Smooth muscle cell (in vitro differentiated cells): Measurements from ENCODE around the gene FERMT2. TPM values are rescaled to one million over a fixed set of nuclear protein-coding genes. Genes with fewer than 3 reads are reported as not detected.

Source experiments
- DNase-seq: peaks from one replicate; lab custom pipeline; 2025; ENCODE audit not compliant: unreplicated experiment; lab: John Stamatoyannopoulos, UW
- H2AFZ ChIP-seq: fragments of 200-600 bp; sonication (generic); 2 replicates; pipeline ENCODE4 v1.6.0; 2016; ENCODE audit warnings: antibody characterized with exemption, low read depth, mild to moderate bottlenecking
- H3F3A ChIP-seq: fragments of 200-600 bp; sonication (generic); 2 replicates; pipeline ENCODE4 v1.6.0; 2017; ENCODE audit warnings: antibody characterized with exemption, low read depth
- H3K27ac ChIP-seq: fragments of 200-600 bp; sonication (generic); 2 replicates; pipeline ENCODE4 v1.5.1; 2016; ENCODE audit warnings: low read depth, mild to moderate bottlenecking
- H3K27me3 ChIP-seq: fragments of 200-600 bp; sonication (generic); 2 replicates; pipeline ENCODE4 v1.6.1; 2016; ENCODE audit warnings: low read depth, mild to moderate bottlenecking
- H3K36me3 ChIP-seq: fragments of 200-600 bp; sonication (generic); 2 replicates; pipeline ENCODE4 v1.5.1; 2016; ENCODE audit warnings: low read depth
- H3K4me1 ChIP-seq: fragments of 200-600 bp; sonication (generic); 2 replicates; pipeline ENCODE4 v1.5.1; 2016; ENCODE audit warnings: low read depth
- H3K4me2 ChIP-seq: fragments of 200-600 bp; sonication (generic); 2 replicates; pipeline ENCODE4 v1.6.0; 2016; ENCODE audit warnings: mild to moderate bottlenecking
- H3K4me3 ChIP-seq: fragments of 200-600 bp; sonication (generic); 2 replicates; pipeline ENCODE4 v1.5.1; 2016; ENCODE audit warnings: mild to moderate bottlenecking
- H3K79me2 ChIP-seq: fragments of 200-600 bp; sonication (generic); 2 replicates; pipeline ENCODE4 v1.6.0; 2016; ENCODE audit warnings: low read depth, mild to moderate bottlenecking
- H3K9ac ChIP-seq: fragments of 200-600 bp; sonication (generic); 2 replicates; pipeline ENCODE4 v1.6.0; 2016; ENCODE audit warnings: low read depth
- H3K9me3 ChIP-seq: fragments of 200-600 bp; sonication (generic); replicated peaks from 2 replicates; pipeline ENCODE4 v1.5.1; 2016; ENCODE audit warnings: low read depth
- H4K20me1 ChIP-seq: fragments of 200-600 bp; sonication (generic); 2 replicates; pipeline ENCODE4 v1.6.0; 2016; ENCODE audit warnings: low read depth
- WGBS: methylation state at CpG from one replicate; pipeline ENCODE4 v1.1.7; 2016; ENCODE audit warnings: low lambda C conversion rate; 5-methylcytosine and 5-hydroxymethylcytosine counted together
- polyA plus RNA-seq: library from polyadenylated mRNA; unstranded; fragments of >200 nt; fragmentation: Nextera tagmentation; extraction: Ambion mirVana; gene quantifications from 2 replicates; pipeline ENCODE4 v1.2.1, GENCODE V29; 2016
- total RNA-seq: library from RNA; depleted of rRNA; stranded (reverse); fragments of >200 nt; gene quantifications from 2 replicates; pipeline ENCODE4 v1.2.3, GENCODE V29; 2014
- TF ChIP-seq, protein P1 (sequence below): fragments of 200-600 bp; sonication (generic); IDR thresholded peaks from 2 replicates; pipeline ENCODE4 v1.5.1; 2017; ENCODE audit warnings: borderline replicate concordance, mild to moderate bottlenecking, antibody characterized with exemption; ENCODE audit not compliant: insufficient read depth, poor library complexity, severe bottlenecking

Gene FERMT2
- total and polyA plus RNA-seq, 2 experiments from 2014 or later, result 112 to 271 TPM

DNA sequence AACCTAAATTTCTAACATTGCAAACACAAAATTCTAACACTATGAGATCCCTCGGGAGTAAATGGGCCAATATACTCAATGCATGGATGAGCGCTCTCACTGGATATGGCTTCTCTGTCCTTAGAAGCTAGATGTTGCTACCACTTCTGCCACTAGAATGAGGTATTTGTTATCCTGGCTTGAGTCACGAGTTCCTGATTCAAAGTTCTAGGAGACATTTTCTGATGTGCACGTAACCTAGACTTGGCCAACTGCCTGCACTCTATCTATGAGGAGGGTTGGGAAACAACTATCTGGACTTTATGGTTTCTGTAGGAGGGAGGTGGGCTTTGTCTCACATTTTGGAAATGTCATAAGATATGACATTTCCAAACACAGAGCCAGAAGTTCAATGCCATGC, 37.6 kb downstream of the FERMT2 start:
- 70% methylated on average over 4 of the region's 4 CpGs for WGBS
- H2AFZ ChIP-seq, result no peak overlapping the region
- H3K36me3 ChIP-seq, result peaks cover 14% of the 10 kb centered on the region
- no peaks in the 10 kb centered on the region for H3K4me1 ChIP-seq
- no peak overlapping the region for H3K4me2 ChIP-seq
- H3K79me2 ChIP-seq, result peaks cover 100% of the 10 kb centered on the region
- no peak overlapping the region for H3K4me3 ChIP-seq
- H3K9ac ChIP-seq, result no peak overlapping the region
- H3K27me3 ChIP-seq, result no peaks in the 10 kb centered on the region
- TF ChIP-seq, protein P1, sequence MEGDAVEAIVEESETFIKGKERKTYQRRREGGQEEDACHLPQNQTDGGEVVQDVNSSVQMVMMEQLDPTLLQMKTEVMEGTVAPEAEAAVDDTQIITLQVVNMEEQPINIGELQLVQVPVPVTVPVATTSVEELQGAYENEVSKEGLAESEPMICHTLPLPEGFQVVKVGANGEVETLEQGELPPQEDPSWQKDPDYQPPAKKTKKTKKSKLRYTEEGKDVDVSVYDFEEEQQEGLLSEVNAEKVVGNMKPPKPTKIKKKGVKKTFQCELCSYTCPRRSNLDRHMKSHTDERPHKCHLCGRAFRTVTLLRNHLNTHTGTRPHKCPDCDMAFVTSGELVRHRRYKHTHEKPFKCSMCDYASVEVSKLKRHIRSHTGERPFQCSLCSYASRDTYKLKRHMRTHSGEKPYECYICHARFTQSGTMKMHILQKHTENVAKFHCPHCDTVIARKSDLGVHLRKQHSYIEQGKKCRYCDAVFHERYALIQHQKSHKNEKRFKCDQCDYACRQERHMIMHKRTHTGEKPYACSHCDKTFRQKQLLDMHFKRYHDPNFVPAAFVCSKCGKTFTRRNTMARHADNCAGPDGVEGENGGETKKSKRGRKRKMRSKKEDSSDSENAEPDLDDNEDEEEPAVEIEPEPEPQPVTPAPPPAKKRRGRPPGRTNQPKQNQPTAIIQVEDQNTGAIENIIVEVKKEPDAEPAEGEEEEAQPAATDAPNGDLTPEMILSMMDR, result no peak
- peaks cover 79% of the 10 kb centered on the region for H4K20me1 ChIP-seq
- no peak for DNase-seq
- peak overlapping the region; percentile 7 for H3K27ac ChIP-seq
- H3K9me3 ChIP-seq, result no peaks in the 10 kb centered on the region
- H3F3A ChIP-seq, result peaks cover 23% of the 10 kb centered on the region

DNA sequence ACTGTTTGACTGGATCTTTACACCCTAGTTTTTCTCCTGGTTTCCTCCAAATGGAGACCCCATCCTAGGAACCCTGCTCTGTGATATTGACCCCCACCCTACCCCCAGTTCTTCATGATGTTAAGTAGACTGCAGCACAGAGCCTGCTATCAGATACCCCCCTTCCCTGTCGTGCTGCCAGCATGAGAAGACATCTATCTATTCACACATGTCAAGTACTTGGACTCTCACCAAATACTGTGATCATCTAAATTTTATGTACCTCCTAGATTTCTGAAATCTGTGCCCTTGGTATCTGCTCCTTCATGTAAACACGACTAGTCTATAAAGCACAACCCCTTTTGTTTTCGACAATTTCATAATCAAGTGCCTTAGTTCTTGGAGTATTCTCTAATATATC, 38.9 kb downstream of the FERMT2 start:
- TF ChIP-seq, protein P1, result no peak
- no peaks in the 10 kb centered on the region for H3K4me1 ChIP-seq
- H3K9me3 ChIP-seq, result no peaks in the 10 kb centered on the region
- peaks cover 26% of the 10 kb centered on the region for H3F3A ChIP-seq
- WGBS, result 87% methylated on average over 3 of the region's 3 CpGs
- H3K27ac ChIP-seq, result peak overlapping the region; percentile 7
- H3K4me2 ChIP-seq, result no peak overlapping the region
- no peak for DNase-seq
- H3K36me3 ChIP-seq, result peaks cover 14% of the 10 kb centered on the region
- no peak overlapping the region for H3K4me3 ChIP-seq
- peaks cover 100% of the 10 kb centered on the region for H3K79me2 ChIP-seq
- H2AFZ ChIP-seq, result no peak overlapping the region
- no peak overlapping the region for H3K9ac ChIP-seq
- peaks cover 70% of the 10 kb centered on the region for H4K20me1 ChIP-seq
- no peaks in the 10 kb centered on the region for H3K27me3 ChIP-seq

DNA sequence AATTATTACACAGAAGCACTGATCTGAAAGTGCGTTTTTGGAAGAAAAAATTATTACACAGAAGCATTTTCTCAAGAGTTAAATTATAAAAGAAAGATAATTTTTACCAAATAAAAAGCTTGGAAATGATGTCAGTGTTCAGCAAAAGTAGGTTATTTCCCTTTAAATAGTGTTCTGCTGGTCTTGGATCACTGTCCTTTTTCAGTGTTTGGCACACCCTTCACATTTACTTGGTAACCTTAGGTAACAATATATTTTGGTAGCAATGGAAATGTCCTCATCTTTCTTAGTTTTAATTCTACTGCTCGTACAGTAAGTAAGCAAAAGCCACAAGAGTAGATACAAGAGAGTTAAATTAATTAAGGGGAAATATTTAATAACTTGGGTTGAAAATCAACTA, 40.3 kb downstream of the FERMT2 start:
- peaks cover 63% of the 10 kb centered on the region for H4K20me1 ChIP-seq
- no peak overlapping the region for H2AFZ ChIP-seq
- no peak overlapping the region for H3K9ac ChIP-seq
- no peaks in the 10 kb centered on the region for H3K9me3 ChIP-seq
- H3F3A ChIP-seq, result peaks cover 31% of the 10 kb centered on the region
- peak overlapping the region; percentile 28 for H3K27ac ChIP-seq
- 99% methylated on average over 2 of the region's 2 CpGs for WGBS
- peaks cover 5% of the 10 kb centered on the region for H3K36me3 ChIP-seq
- peaks cover 97% of the 10 kb centered on the region for H3K79me2 ChIP-seq
- peaks cover 10% of the 10 kb centered on the region for H3K4me1 ChIP-seq
- H3K27me3 ChIP-seq, result no peaks in the 10 kb centered on the region
- DNase-seq, result no peak
- TF ChIP-seq, protein P1, result no peak
- H3K4me2 ChIP-seq, result no peak overlapping the region
- no peak overlapping the region for H3K4me3 ChIP-seq

DNA sequence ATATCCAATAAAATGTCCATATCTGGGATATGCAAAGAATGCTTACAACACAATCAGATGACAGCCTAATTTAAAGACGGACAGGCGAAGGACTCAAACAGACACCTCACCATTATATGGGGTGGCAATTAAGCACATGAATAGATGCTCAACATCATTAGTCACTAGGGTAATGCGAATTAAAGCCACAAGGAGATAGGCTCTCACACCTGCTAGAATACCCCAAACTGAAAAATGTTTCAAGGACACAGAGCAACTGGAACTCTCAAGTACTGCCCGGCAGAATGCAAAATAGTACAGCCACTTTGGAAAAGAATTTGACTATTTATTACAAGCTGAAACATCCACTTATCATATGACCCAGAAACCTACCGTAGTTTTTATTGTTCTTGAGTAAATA, 42.9 kb downstream of the FERMT2 start:
- H3K27me3 ChIP-seq, result no peaks in the 10 kb centered on the region
- H3K4me2 ChIP-seq, result no peak overlapping the region
- H3K9ac ChIP-seq, result no peak overlapping the region
- no peak overlapping the region for H2AFZ ChIP-seq
- H3K36me3 ChIP-seq, result no peaks in the 10 kb centered on the region
- H4K20me1 ChIP-seq, result peaks cover 60% of the 10 kb centered on the region
- peaks cover 37% of the 10 kb centered on the region for H3F3A ChIP-seq
- H3K27ac ChIP-seq, result peak overlapping the region; percentile 98
- WGBS, result 78% methylated on average over 5 of the region's 5 CpGs
- H3K4me1 ChIP-seq, result peaks cover 14% of the 10 kb centered on the region
- TF ChIP-seq, protein P1, result no peak
- H3K4me3 ChIP-seq, result no peak overlapping the region
- no peak for DNase-seq
- H3K9me3 ChIP-seq, result no peaks in the 10 kb centered on the region
- peaks cover 97% of the 10 kb centered on the region for H3K79me2 ChIP-seq
